Heart right ventricle (tissue), 16 donors: ENCODE measurements around the gene MIS12. TPM values are rescaled to one million over a fixed set of nuclear protein-coding genes. Genes with fewer than 3 reads are reported as not detected.

Experiments used
- ATAC-seq, 8 donors: fragments of 200-7000 bp; cut with Tn5 transposase; one replicate each; pipeline ENCODE4 v1.9.1; 2020; ENCODE audit warnings: mild to moderate bottlenecking in 8 of 8, moderate library complexity in 8 of 8, moderate number of reproducible peaks in 1 of 8
- DNase-seq, 2 donors: peaks; one replicate each; pipeline ENCODE4 v3.0.0-alpha.2; 2020
- H3K27ac ChIP-seq, 10 donors: fragments of 200-600 bp; sonication (generic) in 2 of 10; one replicate each; pipeline versions ENCODE4 v1.5.0 to v1.8.0; 2020 to 2022; ENCODE audit warnings: mild to moderate bottlenecking in 3 of 10
- H3K27me3 ChIP-seq, 7 donors: fragments of 200-600 bp; one replicate each; pipeline ENCODE4 v1.8.0; 2021 to 2022; ENCODE audit warnings: mild to moderate bottlenecking in 2 of 7
- H3K36me3 ChIP-seq, 9 donors: fragments of 200-600 bp; sonication (generic) in 1 of 9; one replicate each; pipeline versions ENCODE4 v1.5.0 to v1.8.0; 2020 to 2022; ENCODE audit warnings: mild to moderate bottlenecking in 2 of 9
- H3K4me1 ChIP-seq, 9 donors: fragments of 200-600 bp; sonication (generic) in 1 of 9; one replicate each; pipeline versions ENCODE4 v1.5.0 to v1.8.0; 2020 to 2022; ENCODE audit warnings: mild to moderate bottlenecking in 4 of 9
- H3K4me3 ChIP-seq, 10 donors: fragments of 200-600 bp; sonication (generic) in 2 of 10; one replicate each; pipeline versions ENCODE4 v1.5.0 to v1.8.0; 2020 to 2022; ENCODE audit warnings: mild to moderate bottlenecking in 7 of 10, moderate library complexity in 2 of 10
- H3K9me3 ChIP-seq, 11 donors: fragments of 200-600 bp in 10 of 11; sonication (generic) in 2 of 11; one replicate each; pipeline versions ENCODE4 v1.5.0 to v1.8.0; 2013 to 2022; ENCODE audit warnings: mild to moderate bottlenecking in 2 of 11, control low read depth in 1 of 11, moderate library complexity in 1 of 11
- CTCF ChIP-seq, 9 donors: fragments of 200-600 bp; sonication (generic) in 2 of 9; IDR thresholded peaks; one replicate each; pipeline versions ENCODE4 v1.5.0 to v1.8.0; 2021 to 2022; ENCODE audit warnings: antibody characterized with exemption in 9 of 9, mild to moderate bottlenecking in 5 of 9, moderate library complexity in 1 of 9
- WGBS, 2 donors: extraction: QIAGEN DNeasy Blood & Tissue Kit; methylation state at CpG; one replicate each; pipeline ENCODE4 v1.1.7; 2013; ENCODE audit warnings: inconsistent platforms in 1 of 2; 5-methylcytosine and 5-hydroxymethylcytosine counted together
- intact Hi-C, 10 donors: fragments of 100-400 bp; cut with DNase I; formaldehyde crosslinking; loops; one replicate each; pipeline versions ENCODE4 v1.11.1 to v1.14.2; 2022
- polyA plus RNA-seq, 2 donors: library from polyadenylated mRNA; stranded (reverse); fragments of 200-250 nt; gene quantifications; one replicate each; pipeline ENCODE4 v1.2.3, GENCODE V29; 2013
- total RNA-seq, 10 donors: library from RNA; stranded (reverse); fragmentation: NEBNext Ultra II Directional in 3 of 10; extraction: Animal tissue kit (Norgen Biotek cat#: 25700) in 3 of 10; gene quantifications; one replicate each; pipeline versions ENCODE4 v1.2.1 to v1.2.4, GENCODE V29; 2021 to 2023
- donor health status: Arrhythmogenic right ventricular cardiomyopathy.
- donor health status: ischemic (EF 13 %, LVEDD 7.1; RV severe dilation, severe dysfunction).
- donor health status: healthy with polysubstance abuse.
- donor health status: DM: no; HTN: yes; CAD: no.
- donor health status: DM: no; HTN: no; CAD: no.
- donor health status: ischemic (EF 25% LVEDD 6.9; RV normal size, moderate dysfunction).
- donor health status: ischemic (EF 25% LVEDD 5.7; RV mildly dilated, moderate dysfunction).
- donor health status: healthy.
- donor health status: DM: yes; HTN: yes; CAD: no.
- donor health status: Ischemic cardiomyopathy.
- donor health status: ischemic (EF 35%, LVEDD 5.7; RV mildly dilated, moderate dysfunction).
- donor health status: nonischemic (EF 11% LVEDD 7.7; RV severe dilation, severe dysfunction).
- donor health status: DM: yes; HTN: yes; CAD: no.
- donor health status: PGD.
- donor health status: ischemic (EF 29% LVEDD 5.4; RV normal size, mild dysfunction).
- donor health status: nonischemic (EF 23%, LVEDD 6.1; RV moderate dilation, normal function).

Gene MIS12
- total and polyA plus RNA-seq, 12 donors, result 6.6 to 13.2 (median 9.4) TPM

GRCh38 chr17:5472511-5472910, 13.9 kb upstream of the MIS12 start:
- TF ChIP-seq CTCF (IDR thresholded peaks at IDR 0.05), result no peak
- Histone ChIP-seq H3K4me1 (peaks cover 0 to 13% (median 10%) of the 10 kb centered on the region in 9 donors), H3K27me3 (no peaks in the 10 kb centered on the region), H3K27ac (no peak overlapping the region), H3K9me3 (no peaks in the 10 kb centered on the region), H3K4me3 (no peak overlapping the region), H3K36me3 (peaks cover 0 to 68% (median 33%) of the 10 kb centered on the region in 9 donors)
- DNase-seq, result no peak
- no peak for ATAC-seq
- 87 to 92% methylated on average over 3 of the region's 3 CpGs for WGBS, 2 donors
- intact Hi-C loops, result no loop called here

- Histone ChIP-seq H3K4me1 (peaks cover 0 to 7% (median 4%) of the 10 kb centered on the region in 9 donors), H3K4me3 (no peak overlapping the region), H3K36me3 (peaks cover 4 to 81% (median 45%) of the 10 kb centered on the region in 9 donors), H3K9me3 (peaks cover 0 to 4% (median 0%) of the 10 kb centered on the region in 11 donors), H3K27me3 (no peaks in the 10 kb centered on the region), H3K27ac (no peak overlapping the region)
- no peak for TF ChIP-seq CTCF (IDR thresholded peaks at IDR 0.05)
- ATAC-seq (no peak), DNase-seq (no peak)
- intact Hi-C loops, result no loop called here
- WGBS, 2 donors, result 92 to 93% methylated on average over 2 of the region's 2 CpGs
Observed at GRCh38 chr17:5473906-5474305, 12.5 kb upstream of the MIS12 start.

GRCh38 chr17:5478992-5479391, 7.4 kb upstream of the MIS12 start:
- Histone ChIP-seq H3K9me3 (peaks cover 0 to 4% (median 0%) of the 10 kb centered on the region in 11 donors), H3K4me1 (peaks cover 0 to 10% (median 0%) of the 10 kb centered on the region in 9 donors), H3K4me3 (no peak overlapping the region), H3K36me3 (peaks cover 4 to 100% (median 50%) of the 10 kb centered on the region in 9 donors), H3K27ac (no peak overlapping the region), H3K27me3 (no peaks in the 10 kb centered on the region)
- DNase-seq (no peak), ATAC-seq (no peak)
- WGBS, 2 donors, result 91 to 97% methylated on average over 4 of the region's 4 CpGs
- TF ChIP-seq CTCF (IDR thresholded peaks at IDR 0.05), result no peak
- intact Hi-C loops, result no loop called here

GRCh38 chr17:5480962-5481361, 5.4 kb upstream of the MIS12 start:
- WGBS, 2 donors, result 86 to 92% methylated on average over 6 of the region's 6 CpGs
- Histone ChIP-seq H3K27me3 (no peaks in the 10 kb centered on the region), H3K4me3 (no peak overlapping the region), H3K36me3 (peaks cover 4 to 89% (median 49%) of the 10 kb centered on the region in 9 donors), H3K9me3 (peaks cover 0 to 4% (median 0%) of the 10 kb centered on the region in 11 donors), H3K4me1 (peaks cover 0 to 27% (median 14%) of the 10 kb centered on the region in 9 donors), H3K27ac (no peak overlapping the region)
- DNase-seq, result no peak
- no peak for ATAC-seq
- intact Hi-C loops, result no loop called here
- no peak for TF ChIP-seq CTCF (IDR thresholded peaks at IDR 0.05)
